Left forelimb (tissue), 1 donor: ENCODE measurements around the gene IGF1R.
A peak's percentile ranks its signal among the peaks of the same experiment; 100 is the strongest.

ENCODE experiments used
- DNase-seq: peaks from one replicate; pipeline ENCODE4 v3.0.0-alpha.2; 2018; ENCODE audit warnings: low spot score

IGF1R gene

DNA sequence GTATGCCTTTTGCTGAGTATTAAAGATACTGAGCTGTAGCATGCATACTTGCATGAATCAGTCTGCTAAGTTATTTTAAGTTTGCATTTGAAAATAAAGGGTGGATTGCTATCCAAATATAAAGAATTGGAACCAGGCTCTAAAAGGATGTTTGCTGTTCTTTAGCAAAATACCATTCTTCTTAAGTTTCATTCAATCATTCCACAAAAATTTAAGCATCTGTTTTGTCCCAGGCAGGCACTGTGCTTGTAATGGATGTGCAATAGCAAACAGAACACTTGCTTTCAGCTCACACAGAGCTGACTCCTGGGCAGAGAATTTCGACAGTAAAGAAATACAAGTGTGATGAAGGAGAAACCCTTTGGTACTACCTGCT is 208.2 kb downstream of the IGF1R start:
- DNase-seq, result no peak

DNA sequence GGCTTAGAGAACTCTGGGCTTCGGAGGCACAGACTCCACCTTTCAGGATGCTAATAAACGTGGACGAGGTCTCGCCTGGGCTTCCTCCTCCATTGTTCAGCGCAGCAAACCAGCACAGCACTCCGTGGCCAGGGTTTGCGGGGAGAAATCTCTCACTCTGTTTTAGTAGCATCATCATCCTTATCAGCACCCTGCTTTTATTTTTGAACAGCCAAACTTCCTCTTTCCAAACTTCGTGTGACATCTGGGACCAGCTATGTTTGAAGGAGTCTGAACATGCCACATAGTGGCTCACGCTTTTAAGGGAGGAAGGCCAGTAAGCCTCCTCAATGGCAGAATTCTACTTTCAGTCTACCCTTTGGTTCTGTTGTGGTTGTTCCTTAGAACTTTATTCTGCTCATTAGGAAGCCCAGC is 210.3 kb downstream of the IGF1R start:
- DNase-seq, result no peak

DNA sequence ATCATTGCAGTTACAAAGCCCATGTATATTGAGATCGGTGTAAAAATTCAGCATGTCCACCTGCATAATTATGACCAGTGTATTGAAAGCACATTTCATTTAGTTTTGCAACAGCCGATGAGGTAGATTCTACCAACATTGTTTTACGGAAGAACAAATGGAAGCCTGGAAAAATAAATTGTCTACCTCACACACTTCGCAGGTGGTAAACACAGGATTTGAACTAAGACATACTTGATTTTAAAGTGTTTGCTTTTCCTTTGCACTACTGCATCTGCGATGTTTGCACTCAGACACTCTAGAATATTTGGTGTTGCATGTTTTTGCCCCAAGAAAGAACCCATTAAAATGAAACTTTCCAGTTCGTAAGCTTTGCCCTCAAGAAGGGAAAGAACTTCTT is 210.8 kb downstream of the IGF1R start:
- no peak for DNase-seq

DNA sequence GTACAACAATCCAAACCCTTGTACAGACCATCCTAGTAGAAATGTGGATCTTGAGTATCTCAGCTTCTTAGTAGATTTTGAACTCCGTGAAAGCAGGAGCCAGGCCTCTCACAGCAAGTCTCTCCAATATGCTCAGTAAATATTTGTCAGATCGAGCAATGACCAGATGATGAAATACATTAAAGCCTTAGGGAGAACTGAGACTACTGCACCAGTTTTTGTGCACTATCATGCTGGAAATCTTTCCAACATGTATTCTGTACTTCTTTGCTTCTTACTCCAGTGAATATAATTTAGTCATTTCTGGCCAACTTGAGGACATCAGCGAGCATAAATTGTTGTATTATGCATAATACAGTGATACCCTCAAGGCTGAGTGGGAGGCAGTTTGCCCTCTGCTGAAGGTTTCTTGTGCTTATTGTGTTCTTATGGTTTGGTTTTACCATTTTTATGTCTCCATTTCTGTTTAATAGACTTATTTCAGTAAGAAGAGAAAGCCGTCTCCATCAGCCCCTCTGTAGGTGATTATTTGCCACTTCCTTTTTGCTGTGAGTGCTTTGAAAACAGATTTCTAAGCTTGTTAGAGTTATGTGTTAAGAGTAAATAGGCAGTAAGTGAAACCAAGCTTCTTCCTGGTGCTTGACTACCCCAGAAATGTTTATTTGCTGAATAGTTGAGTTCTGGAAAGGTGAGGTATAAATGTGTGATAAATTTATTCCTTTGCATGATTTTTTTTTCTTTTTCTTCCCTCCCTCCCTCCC is 212.1 kb downstream of the IGF1R start:
- no peak for DNase-seq

DNA sequence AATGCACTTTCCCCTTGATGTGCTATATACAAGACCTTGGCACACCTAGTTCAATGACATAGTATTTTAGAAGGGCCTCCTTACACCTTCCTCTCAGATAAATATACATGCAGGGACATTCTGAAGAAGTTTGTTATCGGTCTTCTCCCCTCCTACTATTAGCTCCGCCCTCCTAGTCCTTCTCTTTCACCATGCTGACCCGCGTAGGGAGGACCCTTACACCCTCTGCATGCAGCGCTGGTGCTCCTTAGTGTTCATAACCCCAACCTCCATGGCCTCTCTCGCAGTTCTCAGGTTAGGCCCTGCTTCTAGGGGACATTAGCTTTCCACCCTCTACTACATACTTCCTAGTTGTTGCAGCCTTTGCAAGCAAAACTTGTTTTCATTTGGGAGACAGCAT is 212.8 kb downstream of the IGF1R start:
- no peak for DNase-seq

DNA sequence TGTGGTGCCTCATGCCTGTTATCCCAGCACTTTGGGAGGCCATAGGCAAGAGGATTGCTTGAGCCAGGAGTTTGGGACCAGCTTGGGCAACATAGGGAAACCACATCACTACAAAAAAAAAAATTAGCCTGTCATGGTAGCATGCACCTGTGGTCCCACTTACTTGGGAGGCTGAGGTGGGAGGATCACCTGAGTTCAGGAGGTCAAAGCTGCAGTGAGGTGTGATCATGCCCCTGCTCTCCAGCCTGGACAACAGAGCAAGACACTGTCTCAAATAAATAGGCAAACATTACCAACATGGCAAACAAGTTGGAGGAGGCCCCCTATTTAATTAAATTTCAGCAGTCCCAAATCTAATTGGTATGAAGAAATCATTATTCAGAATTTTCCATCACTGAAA is 215.6 kb downstream of the IGF1R start:
- DNase-seq, result no peak

DNA sequence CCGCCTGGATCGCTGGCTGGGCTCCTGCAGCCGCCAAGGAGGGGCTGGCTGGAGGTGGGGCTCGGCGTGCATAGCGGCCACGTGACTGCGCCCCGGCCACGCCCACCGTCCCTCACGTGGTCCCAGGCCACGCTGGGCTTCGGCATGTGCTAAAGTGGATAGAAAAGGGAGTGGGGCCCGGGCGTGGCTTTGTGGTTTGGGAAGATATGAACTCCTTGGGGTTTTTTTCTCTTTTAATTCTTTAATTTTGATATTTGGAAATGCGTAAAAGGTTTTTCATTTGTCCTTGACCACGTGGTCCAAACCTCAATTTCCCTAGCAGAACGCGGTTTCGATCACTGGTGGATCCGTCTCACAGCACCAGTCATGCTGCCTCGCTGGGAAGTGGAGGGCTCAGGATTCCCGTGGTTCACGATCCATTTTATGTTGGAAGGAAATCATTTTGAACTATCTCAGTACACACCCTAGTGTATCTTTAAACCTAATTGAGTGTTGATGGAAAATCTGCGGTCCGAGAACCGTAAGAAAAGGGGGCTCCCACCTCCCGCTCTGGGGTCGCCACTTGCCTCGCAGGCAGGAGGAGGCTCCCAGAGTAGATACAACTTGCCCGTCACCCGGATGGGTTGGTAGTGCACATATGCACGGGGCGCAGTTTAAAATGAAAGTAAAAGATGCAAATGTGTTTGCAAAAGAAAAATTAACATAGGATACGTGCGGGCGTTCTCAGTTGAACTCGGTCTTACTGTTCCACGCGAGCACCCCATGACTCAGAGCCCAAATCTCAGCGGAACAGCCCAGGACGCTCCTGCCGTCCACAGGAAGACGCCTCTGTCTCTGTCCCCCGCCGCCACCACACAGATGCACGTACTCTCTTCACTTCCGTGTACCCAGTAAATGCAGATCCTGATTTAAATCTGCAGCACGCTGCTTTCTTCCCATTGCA is 217.3 kb downstream of the IGF1R start:
- DNase-seq, result peak; percentile 83

DNA sequence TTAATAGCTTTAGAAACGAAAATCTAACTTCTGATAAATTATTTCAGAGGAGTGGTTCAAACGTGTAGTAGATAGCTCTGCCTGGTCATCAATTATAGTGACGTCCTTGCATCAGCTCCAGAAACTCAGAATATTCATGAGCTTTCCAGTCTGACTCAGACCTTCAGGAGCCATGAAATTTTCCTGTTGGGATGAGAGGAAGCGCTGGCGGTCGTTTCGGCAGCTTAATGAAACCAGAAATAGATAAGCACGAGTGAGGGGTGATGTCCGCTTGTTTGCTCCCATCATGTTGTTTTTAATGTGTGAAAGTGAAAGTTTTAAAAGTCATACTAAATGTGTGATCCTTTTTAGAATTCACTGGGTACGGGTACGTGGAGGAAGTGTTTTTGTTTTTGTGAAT is 218.2 kb downstream of the IGF1R start:
- no peak for DNase-seq

DNA sequence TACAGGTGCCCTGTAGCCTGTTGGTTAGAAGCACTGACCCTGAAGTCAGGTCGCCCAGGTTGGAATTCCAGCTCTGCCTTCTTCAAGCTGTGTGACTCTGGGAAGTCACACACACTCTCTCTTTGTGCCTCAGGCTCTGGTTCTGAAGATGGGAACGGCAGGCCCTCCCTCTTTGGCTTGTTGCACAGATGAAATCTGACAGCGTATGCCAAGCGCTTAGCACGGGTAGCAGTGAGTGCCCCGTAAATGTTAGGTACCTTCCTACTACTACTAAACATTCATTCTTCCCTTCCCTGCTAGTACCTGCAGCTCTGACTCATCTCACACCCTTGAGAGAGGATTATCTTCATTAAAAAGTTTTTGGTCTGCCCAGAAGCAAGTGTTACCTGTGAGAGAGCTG is 220.2 kb downstream of the IGF1R start:
- no peak for DNase-seq

DNA sequence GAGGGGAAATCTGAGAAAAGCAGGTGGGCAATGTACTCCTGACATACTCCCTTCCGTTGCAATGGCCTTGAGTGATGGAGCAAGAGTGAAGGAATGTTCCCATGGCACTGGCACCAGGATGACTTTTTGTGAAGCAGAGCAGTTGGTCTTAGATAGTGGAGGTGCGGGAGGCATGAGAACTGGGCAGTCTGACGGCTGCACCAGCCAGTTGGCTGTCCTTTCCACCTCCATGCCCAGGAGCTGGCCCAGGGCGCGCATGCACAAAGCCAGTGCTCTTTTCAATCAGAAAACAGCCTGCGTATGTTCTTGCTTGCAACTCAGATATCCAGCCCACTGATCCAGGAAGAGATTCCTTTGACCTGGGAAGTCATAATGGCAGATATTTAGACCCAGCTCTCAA is 222.4 kb downstream of the IGF1R start:
- no peak for DNase-seq

DNA sequence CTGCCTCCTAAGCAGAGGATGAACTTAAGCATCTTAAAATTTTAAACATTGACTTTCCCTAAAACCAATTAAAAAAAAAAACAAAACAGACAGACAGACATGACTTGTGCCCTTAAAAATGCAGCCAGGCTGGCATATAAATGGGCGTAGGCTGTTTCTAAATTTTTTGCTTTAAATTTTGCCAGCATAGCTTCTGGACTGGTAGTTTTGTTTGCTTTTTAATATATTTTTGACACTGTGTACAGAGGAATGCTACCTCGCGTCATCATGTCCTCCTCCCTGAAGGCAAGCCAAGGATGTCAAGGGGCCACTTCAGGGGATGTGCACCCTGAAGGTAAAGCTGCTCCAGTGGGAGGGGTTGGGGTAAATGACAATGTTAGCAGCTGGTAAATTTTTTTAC is 224.4 kb downstream of the IGF1R start:
- DNase-seq, result no peak

DNA sequence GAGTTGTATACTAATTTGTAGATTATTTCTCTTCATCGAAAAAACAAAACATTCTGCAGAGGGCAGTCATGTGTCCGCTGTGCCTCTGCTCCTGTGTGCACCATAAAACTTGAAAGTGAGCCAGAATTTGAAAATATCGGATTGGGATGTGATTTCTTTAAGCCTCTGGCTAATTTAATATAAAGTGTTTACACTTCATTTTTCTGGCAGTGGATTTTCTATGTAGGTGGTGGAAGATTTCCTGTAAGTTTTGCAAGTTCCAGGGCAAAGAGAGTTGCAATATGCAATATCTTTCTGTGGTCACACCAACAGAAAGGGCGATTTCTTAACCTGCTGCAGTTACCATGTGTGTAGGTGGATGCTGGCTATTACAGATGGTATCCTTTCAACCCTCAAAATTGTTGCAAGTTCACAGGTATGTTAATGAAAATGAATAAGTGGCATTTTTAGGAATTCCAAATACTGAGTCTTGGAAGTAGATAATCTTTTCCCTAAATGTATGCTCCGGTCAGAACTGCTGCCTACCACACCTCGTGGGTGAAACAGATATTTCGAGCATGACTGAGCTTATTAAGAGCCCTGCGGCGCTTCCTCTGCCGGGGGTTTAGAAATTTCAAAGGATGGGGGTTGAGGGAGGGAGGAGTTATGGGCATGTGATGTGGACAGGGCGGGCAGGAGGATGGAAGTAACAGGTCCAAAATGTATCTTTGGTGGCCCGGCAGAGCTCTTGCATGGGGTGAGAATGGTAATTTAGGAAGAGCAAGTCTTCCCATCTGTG is 225.3 kb downstream of the IGF1R start:
- no peak for DNase-seq

DNA sequence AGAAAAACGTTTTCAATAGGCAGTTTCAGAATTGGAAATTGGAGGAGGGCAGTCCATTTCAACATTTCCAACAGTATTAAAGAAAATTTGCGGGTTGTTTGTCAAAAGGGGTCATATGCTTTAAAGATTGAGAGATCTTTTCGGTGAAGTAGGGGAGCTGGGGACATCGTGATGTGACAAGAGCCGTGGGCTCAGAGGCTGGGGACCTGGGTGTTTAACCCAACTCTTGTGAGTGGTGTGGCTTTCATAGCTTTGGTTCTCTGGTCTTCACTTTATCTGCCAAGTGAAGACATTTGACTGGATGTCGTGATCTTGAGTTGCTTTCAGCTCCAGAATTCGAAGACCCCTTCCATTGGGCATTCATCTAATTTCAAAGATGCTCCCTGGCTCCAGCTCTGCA is 226.0 kb downstream of the IGF1R start:
- no peak for DNase-seq

DNA sequence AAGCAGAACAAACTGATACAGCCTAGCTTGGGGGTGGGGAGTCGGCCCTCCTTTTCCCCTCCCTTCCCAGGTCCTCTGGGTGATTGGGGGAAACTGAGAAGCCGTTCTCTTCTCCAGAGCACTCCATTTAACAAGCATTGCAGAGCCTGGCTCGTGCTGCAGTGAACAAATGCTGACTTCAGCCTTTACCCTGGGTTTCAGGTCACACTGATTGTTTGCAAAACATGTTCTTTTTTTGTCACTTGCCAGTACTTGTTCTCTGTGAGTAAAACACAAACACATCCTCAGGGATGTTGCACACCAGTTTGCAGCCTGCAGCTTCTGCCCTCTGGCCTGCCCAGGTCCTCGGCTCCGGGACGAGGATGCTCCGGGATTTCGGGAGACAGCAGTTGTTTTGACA is 226.4 kb downstream of the IGF1R start:
- no peak for DNase-seq

DNA sequence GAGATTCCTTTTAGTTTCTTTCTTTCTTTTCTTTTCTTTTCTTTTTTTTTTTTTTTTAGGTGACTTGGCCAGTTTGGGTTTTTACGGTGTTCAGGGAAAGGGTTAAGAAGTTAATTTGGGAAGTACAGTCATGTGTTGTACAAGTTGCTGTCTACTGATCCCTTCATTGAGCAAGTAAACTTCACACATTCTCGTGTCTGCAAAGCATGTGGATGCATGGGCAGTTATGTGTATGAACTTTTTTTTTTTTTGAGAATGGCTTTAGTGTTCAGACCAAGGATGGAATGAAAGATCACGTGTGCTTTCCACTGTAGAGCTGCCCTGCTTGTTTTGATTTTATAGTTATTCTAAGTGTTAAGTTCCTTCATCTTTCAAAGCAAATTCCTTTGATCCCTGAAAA is 227.0 kb downstream of the IGF1R start:
- DNase-seq, result no peak

DNA sequence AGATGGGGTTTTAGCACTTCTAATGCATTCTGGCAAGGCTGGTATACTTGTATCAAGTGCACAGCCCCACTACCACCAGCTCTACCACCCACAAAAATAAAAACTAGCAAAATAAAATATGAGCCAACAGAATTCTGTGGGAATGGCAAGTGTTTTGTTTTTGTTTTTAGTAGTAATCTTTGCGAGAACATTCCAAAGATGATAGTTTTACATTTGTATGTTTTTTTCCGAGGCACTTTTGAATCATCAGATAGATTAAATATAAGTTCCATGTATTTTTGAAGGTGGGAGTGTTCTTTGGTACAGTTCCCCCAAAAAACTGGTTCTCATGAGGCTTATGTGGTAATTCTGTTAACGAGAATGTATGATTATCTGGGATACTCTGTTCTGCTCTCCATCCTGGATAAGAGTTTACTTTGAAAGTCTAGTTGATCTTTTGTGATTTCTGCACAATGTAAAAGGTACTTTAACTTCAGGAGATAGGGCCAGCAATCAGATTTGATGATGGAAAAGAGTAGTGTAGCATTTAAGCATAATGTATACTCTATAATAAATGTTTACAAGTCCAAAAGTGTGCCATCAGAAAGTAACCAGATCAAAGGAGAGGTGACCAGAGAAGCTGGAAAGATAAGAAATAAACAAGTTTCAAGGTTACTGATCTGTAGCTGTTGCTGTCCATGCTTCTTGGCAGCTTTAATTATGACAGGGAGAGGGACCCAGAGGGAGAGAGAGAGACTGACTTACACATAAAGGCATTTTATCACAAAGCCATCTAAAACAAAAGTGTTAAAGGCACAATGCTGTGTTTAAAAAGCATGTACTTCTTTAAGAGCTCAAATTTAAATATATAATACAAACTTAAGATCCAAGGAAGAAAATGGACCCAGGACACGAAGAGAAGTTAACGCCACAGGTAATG is 228.4 kb downstream of the IGF1R start:
- no peak for DNase-seq

DNA sequence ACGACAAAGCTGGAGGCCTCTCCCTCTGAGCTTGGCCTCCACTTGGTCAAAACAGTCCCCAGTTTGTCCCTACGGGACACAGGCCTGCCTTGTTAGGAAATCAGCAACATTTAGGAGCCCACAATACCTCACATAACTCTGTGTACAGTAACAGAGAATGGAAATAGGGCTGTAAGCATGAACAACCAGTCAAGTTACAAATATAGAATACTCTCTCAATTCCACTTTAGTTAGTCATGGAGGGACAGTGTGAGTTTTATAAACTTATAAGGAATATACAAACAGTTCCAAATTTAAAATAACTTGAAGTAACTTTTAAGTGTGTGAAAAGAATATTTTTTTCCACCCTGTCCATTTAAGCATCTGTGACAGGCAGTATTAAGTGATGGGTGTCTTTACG is 229.8 kb downstream of the IGF1R start:
- no peak for DNase-seq

DNA sequence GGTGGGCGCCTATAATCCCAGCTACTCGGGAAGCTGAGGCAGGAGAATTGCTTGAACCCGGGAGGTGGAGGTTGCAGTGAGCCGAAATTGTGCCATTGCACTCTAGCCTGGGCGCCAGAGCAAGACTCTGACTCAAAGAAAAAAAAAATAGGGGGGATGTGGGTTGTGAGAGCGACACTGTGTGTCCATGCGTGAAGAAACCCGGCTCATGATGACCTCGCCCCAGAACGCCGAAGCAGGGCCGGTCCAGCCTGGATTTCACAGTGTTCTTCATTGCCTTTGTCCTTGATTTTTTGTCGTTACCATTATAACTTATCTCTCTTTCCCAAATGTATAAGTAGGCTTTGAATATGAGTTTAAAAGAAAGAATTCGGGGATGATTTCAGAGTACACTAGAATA is 230.5 kb downstream of the IGF1R start:
- DNase-seq, result no peak

DNA sequence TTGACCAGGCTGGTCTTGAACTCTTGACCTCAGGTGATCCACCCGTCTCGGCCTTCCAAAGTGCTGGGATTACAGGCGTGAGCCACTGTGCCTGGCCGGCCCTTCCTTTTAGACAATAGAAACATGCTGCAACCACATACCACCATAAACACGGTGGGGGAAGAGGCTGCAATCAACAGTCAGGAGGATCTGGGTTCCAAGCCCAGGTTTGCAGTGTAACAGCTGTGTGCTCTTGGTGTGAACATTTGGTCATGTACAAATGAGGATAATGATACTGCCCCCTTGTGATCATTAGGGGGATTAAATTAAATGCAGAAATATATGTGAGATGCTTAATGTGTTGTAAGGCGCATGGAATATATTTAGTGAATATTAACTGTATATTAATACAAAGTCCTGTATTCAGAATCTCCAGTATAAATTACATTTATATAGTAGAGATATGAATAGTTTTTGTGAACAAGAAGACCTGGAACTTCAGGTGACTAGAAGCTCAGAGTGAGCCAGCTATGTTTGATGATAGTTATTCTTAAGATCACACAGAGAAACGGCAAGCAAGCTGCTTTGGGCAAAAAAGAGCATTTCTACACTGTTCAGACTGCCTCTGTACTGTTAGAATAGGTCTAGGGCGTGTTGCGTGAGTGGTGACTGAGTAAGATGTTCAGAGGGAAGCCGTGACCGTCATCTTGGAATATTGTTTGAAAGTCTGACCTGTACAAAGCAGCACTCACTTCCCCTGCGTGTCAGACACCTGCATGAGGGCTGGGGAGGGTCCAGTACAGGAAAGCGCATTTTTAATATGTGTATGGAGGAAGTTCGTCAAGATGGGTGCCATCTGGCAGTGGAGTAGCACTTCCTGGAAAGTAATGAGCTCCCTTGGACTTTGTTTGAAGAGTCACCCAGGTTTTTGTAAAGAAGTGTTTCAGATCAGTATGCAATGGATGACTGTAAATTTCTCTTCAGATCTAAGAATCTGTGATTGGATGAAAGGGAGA is 233.5 kb downstream of the IGF1R start:
- DNase-seq, result no peak

DNA sequence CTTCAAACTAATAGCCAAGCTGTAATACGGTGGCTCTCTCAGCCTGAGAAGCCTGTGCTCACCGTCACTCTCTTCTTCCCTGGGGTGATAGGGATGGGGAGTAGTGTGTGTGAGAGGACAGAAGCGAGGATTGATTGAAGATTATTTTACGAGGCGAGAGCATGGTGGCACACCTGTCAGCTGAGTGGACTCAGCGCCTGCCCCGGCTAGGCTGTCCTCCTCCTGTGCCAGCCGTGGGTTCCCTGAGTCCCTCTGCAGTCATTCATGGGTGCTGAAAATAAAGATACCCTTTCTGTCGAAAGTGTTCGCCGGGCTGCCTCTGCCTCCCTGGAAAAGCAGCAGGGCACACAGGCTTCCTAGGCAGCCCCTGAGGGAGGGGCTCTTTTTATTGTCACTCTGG is 235.1 kb downstream of the IGF1R start:
- DNase-seq, result no peak
